Right renal cortex interstitium (tissue), 3 donors: ENCODE data around the gene SUMF1. TPM values are rescaled to one million over a fixed set of nuclear protein-coding genes. Genes with fewer than 3 reads are reported as not detected.
A peak's percentile ranks its signal among the peaks of the same experiment; 100 is the strongest.

Source experiments
- DNase-seq, 3 donors: peaks; one replicate each; pipeline ENCODE4 v3.0.0-alpha.2; 2013; ENCODE audit warnings: low read depth in 3 of 3, low spot score in 2 of 3
- polyA plus RNA-seq, 3 donors: library from polyadenylated mRNA; unstranded; fragments of 120-200 nt; gene quantifications; one replicate each; pipeline ENCODE4 v1.2.1, GENCODE V29; 2013; ENCODE audit not compliant: insufficient read length in 3 of 3

Gene SUMF1
- polyA plus RNA-seq, 3 donors = 46.1 to 50.8 (median 50.0) TPM

DNA sequence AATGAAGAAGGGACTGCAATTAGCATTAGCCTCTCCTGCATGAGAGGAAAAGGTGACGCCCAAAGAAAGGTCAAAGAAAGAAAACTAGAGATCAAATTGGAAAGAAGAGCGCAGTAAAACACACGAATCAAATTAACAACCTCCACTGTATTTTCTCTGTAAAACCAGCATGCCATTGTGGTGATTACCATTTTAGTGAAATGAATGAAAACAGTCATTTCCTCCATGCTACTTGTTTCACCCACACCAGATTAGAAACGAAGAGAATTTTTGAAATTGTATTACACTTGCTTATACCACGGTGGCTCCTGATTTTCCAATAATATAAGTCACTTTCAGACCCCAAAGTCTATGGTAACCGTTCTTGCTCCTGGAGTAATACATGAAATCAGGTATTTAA lies 71.6 kb downstream of the SUMF1 start:
- DNase-seq = no peak

DNA sequence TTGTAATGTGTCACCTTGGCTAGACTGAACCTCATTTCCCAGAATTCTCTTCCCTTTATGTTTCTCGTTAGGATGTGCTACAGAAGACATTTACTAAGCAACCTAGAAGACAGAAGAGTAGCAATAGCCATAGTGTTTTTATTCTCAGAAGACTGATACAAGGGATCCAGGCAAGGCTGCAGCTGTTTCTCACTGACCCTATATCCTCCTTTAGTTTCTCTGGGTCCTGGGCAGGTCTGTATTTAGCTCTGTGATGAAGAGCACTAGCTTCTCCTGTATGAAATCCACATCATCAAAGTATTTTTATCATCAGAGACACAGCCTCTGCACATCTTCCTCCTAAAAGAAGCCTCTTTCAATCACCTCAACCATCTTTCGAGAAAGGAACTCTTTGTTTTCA lies 72.5 kb downstream of the SUMF1 start:
- no peak for DNase-seq

DNA sequence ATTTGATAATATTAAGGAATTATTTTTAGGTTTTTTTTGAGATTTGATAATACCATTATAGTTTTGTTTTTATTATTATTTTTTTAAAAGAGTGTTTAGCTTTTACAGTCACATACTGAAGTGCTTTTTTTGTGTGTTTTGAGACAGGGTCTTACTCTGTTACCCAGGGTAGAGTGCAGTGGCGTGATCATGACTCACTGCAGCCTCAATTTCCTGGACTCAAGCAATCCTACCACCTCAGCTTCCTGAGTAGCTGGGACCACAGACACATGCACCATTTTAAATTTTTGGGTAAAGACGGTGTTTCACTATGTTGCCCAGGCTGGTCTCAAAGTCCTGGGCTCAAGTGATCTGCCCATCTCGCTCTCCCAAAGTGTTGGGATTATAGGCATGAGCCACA lies 73.0 kb downstream of the SUMF1 start:
- DNase-seq = no peak

DNA sequence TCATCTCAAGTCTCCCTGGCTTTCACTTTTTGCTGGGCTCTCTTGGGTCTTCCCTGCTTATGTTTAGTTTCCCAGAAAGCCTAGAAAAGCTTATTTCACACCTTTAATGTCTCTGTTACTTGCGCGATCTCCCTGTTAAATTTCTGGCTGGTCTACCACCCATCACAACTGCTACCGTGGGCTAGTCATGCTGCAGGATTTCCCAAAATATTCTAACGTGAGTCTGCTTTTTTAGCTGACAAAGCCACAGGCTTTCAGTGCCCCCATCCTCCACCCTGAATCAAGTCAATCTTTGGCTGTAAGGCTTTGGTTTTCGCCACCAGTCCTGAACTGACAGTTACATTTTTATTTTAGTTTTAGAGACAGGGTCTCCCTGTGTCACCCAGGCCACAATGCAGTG lies 74.1 kb downstream of the SUMF1 start:
- DNase-seq = no peak

DNA sequence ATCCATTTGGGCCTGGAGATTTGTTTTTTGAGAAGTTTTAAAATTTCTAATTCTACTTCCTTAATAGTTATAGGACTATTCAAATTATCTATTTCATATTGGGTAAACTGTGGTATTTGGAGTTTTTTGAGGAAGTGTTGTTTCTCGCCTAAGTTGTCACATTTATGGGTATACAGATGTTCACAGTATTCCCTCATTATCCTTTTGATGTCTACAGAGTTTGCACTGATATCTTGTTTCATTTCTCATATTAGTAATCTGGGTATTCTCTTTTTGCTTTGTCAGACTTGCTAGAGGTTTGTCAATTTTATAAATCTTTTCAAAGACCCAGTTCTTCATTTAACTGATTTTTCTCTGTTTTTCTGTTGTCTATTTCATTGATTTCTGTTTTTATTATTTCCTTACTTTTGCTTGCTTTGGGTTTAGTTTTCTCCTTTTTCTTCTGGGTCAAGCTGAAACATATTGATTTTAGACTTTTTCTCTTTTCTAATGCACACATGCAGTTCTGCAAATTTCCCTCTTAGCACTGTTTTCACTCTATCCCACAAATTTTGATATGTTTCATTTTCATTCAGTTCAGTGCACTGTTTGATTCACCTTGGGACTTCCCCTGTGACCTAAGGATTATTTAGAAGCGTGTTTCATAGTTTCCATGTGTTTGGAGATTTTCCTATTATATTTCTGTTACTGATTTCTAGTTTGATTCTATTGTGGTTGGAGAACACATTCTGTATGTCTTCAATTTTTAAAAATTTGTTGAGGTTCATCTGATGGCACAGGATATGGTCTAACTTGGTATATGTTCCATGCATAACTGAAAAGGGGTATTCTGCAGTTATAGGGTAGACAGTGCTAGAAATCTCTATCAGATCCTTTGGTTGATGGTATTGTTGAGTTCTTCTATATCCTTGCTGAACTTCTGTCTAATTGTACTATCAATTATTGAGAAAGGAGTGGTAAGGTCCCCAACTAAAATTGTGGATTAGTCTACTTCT lies 79.6 kb downstream of the SUMF1 start:
- no peak for DNase-seq

DNA sequence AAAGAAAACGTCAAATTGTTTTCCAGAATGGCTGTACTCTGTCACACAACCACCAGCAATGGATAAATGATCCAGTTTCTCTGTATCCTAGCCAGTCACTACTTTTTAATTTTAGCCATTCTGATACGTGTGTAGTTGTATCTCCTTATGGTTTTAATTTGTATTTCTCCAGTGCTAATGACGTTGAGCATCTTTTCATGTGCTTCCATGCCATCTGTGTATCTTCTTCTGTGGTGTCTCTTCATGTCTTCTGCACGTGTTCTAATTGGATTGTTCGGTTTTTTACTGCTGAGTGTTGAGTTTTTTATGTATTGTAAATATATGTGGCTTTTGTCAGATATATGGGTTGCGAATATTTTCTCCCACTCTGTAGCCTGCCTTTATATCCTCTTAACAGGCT lies 81.9 kb downstream of the SUMF1 start:
- no peak for DNase-seq

DNA sequence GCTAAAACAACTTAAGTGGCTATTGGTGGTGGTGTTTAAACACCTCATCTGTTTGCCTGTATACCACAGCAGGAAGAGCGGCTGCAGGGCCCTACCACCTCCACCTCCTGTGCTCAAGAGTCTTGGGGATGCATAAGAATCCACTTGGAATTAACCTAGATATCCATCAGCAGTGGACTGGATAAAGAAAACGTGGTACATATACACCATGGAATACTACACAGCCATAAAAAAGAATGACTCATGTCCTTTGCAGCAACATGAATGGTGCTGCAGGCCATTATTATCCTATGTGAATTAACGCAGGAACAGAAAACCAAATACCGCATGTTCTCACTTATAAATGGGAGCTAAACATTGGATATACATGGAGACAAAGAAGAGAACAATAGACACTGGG lies 87.1 kb downstream of the SUMF1 start:
- no peak for DNase-seq

DNA sequence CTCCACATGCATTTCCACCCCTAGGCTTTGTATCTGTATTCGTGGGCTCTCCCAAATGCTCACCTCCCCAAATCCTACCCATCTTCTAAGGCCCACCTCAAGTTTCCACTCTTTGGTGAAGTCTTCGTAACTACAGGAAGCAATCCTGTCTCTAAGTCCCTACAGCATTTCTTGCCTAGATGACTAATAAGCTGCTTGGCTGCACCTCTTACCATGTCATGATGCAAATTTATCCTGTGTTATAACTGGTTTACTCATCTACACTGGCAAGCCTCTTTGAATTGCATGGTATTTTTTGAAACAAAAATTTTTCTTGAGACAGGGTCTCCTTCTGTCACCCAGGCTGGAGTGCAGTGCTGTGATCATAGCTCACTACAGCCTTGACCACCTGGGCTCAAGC lies 90.6 kb downstream of the SUMF1 start:
- no peak for DNase-seq

DNA sequence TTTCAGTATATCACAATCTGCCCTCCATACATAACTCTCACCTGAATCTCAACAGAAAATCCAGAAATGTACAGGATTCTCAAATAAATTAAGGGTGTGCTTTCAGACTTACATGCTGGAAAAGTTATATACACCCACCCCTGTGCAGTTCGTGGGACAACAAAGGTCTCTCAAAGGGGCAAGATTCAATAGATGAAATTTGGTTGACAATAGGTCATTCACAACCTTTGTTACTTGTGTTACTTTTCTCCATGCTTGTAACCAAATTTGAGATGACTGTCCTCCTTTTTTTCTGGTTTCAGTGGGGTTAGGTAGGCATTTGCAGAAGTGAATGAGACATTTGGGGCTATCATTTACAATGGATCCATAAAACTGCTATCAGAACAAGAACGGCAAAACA lies 91.2 kb downstream of the SUMF1 start:
- no peak for DNase-seq

DNA sequence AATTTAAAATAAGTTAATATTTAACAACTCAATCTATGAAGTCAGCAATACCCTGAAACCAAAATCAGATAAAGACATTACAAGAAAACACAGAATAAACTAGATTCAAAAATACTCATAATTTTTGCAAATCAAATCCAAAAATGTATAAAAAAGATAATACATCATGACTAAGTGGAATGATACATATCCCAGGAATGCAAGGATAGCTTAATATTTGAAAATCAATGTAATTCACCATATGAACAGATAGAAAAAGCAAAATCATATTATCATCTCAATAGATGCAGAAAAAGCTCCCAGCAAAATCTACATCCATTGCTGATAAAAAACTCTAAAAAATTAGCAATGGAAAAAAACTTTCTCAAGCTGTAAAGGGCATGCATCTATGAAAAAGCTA lies 93.4 kb downstream of the SUMF1 start:
- DNase-seq = no peak

DNA sequence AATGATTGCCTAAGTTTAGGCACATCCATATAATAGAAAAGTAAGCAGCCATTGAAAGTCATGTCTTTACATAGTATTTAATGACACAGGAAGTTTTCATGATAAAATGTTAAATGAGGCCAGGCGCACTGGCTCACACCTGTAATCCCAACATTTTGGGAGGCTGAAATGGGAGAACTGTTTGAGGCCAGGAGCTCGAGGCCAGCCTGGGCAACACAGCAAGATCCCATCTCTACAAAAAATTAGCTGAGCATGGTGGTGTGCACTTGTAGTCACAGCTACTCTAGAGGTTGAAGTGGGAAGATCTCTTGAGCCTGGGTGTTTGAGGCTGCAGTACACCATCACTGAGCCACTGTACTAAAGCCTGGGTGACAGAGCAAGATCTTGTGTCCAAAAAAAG lies 104.5 kb downstream of the SUMF1 start:
- DNase-seq = no peak

DNA sequence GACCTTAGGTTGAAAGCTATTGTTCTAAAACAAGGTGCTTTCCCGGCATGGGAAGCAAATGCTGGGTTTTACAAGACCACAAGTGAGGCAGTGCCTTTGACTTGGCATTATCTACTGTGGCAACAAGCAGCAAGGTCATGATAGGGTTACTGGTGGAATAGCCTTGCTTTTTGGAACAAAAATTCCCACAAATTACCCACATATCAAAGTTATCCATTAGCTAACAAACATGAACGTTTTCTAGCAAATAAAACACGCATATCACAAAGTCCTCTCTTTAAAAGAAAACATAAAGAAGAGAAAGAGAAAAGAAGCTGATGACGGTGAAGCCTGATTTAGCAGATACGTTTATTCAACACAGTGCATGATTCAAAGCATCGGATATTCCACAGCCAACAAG lies 106.3 kb downstream of the SUMF1 start:
- no peak for DNase-seq

DNA sequence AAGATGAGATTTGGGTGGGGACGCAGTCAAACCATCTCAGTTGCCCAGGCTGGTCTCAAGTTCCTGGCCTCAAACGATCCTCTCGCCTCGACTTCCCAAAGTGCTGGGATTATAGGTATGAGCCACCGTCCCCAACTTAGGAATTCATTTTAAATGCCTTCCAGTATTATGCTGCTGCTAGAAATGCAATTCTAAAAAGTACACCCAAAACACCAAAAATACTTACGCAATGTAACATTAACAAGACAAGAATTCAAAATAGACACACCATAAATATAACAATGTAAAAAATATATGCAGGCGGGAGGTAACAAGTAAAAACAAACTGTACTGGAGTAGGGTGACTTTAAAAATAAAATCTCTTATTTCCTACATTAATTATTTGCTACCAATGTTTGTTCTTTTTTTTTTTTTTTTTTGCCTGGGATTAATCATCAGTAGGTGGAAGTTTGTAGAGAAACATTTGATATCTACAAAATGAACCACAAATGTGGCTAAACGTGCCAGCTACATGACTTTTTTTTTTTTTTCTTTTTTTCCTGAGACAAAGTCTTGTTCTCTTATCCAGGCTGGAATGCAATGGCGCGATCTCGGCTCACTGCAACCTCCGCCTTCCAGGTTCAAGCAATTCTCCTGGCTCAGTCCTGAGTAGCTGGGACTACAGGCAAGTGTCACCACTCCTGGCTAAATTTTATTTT lies 107.1 kb downstream of the SUMF1 start:
- DNase-seq = no peak

DNA sequence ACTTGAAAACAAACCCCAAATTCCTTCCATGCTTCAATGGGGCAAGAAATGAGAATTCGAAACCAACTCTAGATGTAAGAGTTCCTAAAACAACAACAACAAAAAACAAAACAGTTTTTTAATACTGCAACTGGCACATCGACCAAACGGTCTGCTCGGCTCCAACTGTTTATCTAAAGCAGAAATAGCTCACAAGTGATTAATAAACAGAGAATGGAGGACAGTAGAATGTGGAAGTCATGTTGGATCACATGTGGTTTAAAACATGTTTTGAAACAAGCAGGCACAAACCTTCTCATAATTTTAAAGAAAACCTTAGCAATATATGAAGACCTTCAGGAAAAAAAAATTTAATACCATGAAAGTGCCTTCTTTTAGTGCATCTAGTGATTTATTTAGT lies 108.8 kb downstream of the SUMF1 start:
- DNase-seq = no peak

DNA sequence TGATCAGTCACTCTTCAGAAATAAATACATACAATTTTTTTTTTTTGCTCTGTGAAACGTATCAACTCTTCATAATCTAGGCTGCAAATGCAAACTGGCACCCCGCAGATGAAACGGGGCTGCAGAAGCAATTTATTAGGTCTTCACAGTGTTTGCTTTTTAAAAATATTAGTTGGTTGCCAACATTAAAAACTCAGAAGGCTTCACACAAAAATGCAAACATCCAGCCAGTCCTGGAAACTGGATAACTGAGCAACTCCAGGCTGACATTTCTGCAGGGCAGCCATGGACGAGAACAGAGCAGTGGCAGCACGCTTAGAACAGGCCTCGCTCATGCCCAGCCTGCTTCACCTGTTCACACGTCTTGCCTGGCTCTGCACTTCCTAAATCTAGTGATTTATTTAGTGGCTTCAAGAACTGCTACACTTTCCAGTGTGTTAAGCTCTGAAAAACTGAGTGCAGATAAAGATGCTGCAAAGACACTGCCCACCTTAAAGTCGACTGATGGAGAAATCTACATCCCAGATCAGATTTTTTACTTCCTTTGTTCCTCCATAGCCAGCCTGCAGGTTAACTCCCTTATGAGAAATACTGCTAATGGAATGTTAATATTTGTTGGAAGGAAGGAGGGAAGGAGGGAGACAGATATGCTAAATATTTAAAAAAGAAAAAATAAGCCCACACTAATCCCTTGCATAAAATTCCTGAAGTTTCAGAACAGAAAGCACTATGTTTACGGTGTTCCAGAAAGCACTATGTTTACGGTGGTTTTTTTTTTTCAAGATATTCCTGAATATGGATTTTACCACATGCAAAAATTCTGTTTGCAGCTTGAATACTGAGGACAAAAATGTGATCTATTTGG lies 110.3 kb downstream of the SUMF1 start:
- DNase-seq = peak in 1 of 3 donors; percentile 13

DNA sequence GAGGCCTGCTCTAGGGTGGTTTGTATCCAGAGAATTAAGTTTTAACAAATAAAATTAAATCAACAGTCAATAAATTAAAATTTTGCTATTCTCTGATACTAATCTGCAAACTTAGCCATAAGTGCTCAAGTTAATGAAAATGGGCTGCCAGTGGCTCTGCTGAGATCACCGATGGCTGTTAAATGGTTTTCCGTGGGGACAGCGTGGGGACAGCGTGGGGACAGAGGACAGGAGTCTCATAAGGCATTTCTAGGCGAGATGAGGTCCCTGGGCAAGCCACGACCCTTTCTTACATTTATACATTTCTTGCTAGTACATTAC lies 110.9 kb downstream of the SUMF1 start:
- no peak for DNase-seq

DNA sequence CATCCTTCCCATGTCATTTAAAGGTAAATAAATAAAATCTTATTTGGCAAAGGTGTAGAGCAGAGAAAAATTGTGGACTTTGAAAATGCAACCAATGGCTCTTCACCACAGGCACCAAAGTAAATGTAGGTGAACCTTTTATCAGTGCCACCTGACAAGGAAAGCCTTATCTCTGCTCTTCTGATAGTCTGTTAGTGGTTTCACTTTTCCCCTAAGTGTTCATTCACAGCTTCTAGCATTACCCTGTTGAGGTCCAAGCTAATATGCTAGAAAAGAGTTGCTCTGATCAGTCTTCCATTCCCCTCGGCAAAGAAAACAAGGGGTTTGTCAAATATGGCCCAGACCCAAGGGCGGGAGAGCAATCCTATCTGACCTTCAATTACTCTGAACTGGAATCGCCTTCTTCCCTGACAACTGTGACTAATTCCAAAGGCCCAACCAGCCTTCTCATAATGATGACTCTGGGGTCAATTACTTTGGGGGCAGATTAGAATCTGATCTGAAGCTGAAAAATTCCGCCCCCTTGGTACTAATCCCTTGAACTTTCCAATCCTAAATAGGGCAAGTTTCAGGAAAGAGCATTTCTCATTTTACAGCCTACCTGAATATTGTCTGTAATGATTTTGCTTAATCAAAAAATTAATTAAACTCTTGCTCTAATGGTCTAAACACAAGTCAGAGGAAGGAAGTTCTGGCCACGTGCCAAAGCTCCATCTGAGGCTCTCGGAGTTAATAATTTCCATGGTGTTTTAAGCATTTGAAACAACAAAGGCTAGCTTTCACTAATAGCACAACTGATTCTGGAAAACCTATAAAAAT lies 111.5 kb downstream of the SUMF1 start:
- DNase-seq = peak; percentile 73 to 77 (median 77)

DNA sequence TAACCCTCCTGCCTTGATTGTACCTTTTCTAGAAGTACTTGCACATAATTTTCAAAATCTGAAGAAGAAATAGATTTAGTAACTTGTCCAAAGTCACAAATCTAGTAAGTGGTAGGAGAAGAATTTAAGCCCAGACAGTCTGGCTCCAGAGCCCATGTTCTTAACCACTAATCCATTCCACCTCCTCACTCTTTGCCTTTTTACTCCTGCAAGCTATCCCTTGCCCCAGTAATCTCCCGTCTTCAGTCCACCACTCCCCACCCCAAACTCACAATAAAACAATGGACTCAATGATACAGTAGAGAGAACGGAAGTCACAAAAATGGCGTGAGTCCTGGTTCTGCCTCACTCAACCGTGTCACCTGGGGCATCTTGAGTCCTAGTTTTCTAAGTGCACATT lies 115.2 kb downstream of the SUMF1 start:
- no peak for DNase-seq

DNA sequence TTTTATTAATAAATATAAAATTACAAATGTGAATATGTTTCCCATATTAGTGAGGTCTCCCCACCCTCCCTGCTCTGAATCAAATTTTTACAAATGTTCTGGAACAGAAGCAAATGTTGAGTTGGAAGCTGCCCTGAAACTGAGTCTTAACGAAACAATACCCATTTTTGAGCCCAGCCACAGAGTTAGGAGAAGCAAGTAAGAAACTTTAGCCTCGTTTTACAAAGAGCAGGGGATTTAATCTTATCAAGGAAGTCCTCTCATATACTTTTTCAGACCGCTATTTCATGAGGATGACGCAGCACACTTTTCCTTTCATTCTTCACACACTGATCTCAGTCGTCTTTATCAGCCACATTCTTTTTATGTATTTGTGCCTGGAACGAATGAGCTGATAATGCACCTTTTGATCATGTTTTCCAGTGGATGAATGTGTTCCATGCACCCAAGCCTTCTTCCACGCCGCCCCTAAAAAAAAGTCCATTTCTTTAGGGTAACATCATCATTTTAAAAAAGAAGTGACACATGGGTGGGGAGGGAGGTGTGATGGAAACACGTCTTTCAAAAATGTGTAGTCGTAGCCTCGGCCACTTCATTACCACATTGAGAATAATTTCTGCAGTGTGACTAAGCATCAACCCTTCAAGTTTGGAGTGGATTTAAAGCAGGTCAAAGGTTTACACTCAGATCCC lies 115.8 kb downstream of the SUMF1 start:
- no peak for DNase-seq

DNA sequence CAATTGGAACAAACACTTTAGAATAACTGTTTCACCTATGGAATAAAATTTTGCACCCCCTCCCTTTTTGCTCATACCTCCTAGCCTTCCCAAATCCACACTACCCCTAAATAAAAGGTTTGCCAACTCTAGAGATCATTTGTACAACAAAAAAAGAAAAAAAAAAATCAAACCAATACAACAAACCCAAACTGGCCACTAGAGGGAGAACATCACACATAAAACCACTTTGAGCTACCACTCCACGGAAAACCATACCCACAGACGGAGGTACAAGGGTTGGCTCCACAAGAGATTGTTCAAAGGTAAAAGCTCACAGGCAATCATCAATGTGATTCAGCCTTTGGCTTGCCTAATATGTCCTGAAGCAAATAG lies 116.3 kb downstream of the SUMF1 start:
- peak in 2 of 3 donors; percentile 50 to 58 for DNase-seq
